Measurements from ENCODE around the gene SLC25A21. TPM values are rescaled to one million over a fixed set of nuclear protein-coding genes. Genes with fewer than 3 reads are reported as not detected.

SLC25A21 gene
- total RNA-seq, 1 experiment from 2014 or later: 1.4 TPM

DNA sequence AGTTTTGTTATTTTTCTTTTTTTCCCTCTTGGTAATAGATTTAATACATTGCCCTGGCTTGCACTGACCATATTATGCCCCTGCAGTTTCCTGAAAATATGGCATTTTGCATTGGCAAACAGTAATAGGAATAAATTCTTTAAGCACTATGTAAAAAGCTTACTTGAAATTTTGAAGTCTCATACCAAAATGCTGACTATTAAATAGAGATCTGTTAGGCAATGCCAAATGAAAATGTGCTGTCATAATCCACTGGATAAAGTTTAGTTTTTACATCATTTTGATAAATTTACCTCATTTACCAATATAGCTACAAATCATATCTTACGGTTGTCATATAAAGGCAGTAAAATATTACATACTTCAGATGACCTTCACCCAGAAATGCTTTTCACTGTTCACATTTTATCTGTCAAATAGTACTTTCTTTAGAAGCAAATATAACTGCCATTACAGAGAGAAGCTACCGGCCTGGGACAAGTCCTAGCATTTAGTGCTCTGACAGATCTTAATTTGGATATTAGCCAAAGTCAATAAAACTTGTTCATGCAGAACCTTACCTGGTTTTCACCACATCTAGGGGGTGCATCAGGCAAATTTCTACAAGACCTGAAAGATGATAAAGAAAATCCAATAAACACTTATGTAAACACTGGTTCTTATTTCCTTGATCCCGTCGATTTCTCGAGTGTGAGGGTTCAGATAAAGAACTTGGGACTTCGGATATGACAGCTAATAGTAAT, 297.8 kb downstream of the SLC25A21 start:
- POLR2A ChIA-PET: interaction anchor here (0.6 to 1.2 kb wide), 5 partner anchors 13 to 1052 kb away, joined by 3 read pairs; no protein-coding TSS in a partner anchor

DNA sequence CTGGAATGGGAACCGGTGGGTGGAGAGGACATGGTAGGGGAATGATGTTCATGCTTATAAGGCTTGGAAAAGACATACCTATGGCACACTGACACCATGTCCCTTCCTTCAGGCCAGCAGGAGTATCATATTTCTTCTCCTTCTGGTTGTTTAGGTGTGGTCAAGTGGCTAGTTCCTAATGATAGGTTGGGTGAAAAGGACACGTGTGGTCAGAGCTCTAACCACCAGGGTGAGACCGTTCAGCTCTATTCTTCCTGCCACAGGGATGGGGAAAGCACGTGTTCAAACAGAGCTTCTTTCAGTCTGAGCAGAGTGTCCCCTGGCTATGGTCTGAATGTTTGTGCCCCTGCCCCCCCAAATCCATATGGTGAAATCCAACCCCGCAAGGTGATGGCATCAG, 301.6 kb downstream of the SLC25A21 start:
- POLR2A ChIA-PET: no interaction called here
- no peak overlapping the region for H3K4me3 Mint-ChIP-seq (ENCODE audit: unreplicated experiment)
- H3K36me3 Mint-ChIP-seq (ENCODE audit: insufficient read depth, unreplicated experiment): no peaks in the 10 kb centered on the region
- H3K4me1 Mint-ChIP-seq (ENCODE audit: insufficient read depth, unreplicated experiment): peaks cover 9% of the 10 kb centered on the region
- no peak overlapping the region for H3K27ac Mint-ChIP-seq (ENCODE audit: low read depth, unreplicated experiment)
- no peak for DNase-seq (ENCODE audit: unreplicated experiment)
- BruUV-seq (replicated peaks): no TSS peak
- no peaks in the 10 kb centered on the region for H3K27me3 Mint-ChIP-seq (ENCODE audit: insufficient read depth, unreplicated experiment)
- no peaks in the 10 kb centered on the region for H3K9me3 Mint-ChIP-seq (ENCODE audit: unreplicated experiment)
- TF ChIP-seq, protein P1, sequence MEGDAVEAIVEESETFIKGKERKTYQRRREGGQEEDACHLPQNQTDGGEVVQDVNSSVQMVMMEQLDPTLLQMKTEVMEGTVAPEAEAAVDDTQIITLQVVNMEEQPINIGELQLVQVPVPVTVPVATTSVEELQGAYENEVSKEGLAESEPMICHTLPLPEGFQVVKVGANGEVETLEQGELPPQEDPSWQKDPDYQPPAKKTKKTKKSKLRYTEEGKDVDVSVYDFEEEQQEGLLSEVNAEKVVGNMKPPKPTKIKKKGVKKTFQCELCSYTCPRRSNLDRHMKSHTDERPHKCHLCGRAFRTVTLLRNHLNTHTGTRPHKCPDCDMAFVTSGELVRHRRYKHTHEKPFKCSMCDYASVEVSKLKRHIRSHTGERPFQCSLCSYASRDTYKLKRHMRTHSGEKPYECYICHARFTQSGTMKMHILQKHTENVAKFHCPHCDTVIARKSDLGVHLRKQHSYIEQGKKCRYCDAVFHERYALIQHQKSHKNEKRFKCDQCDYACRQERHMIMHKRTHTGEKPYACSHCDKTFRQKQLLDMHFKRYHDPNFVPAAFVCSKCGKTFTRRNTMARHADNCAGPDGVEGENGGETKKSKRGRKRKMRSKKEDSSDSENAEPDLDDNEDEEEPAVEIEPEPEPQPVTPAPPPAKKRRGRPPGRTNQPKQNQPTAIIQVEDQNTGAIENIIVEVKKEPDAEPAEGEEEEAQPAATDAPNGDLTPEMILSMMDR (IDR thresholded peaks at IDR 0.05; ENCODE audit: unreplicated experiment): no peak
- intact Hi-C loops (cut with micrococcal nuclease): no loop called here
- CTCF ChIA-PET: interaction anchor here (0.8 kb wide), 1 partner anchor 73 kb away, joined by 4 read pairs; no protein-coding TSS in a partner anchor

More for the DNA sequence above, 297.8 kb downstream of the SLC25A21 start:
- Mint-ChIP-seq H3K9me3 (ENCODE audit: unreplicated experiment) (no peaks in the 10 kb centered on the region), H3K27me3 (ENCODE audit: insufficient read depth, unreplicated experiment) (no peaks in the 10 kb centered on the region), H3K36me3 (ENCODE audit: insufficient read depth, unreplicated experiment) (no peaks in the 10 kb centered on the region), H3K4me1 (ENCODE audit: insufficient read depth, unreplicated experiment) (peaks cover 9% of the 10 kb centered on the region), H3K27ac (ENCODE audit: low read depth, unreplicated experiment) (no peak overlapping the region), H3K4me3 (ENCODE audit: unreplicated experiment) (no peak overlapping the region)
- no TSS peak for BruUV-seq (replicated peaks)
- TF ChIP-seq, protein P1 (IDR thresholded peaks at IDR 0.05; ENCODE audit: unreplicated experiment): no peak
- intact Hi-C loops (cut with micrococcal nuclease): no loop called here
- CTCF ChIA-PET: interaction anchor here (0.6 to 1.4 kb wide), 4 partner anchors 48 to 275 kb away, joined by 3 to 5 read pairs (median 4); no protein-coding TSS in a partner anchor
- DNase-seq (ENCODE audit: unreplicated experiment): peak; percentile 35

DNA sequence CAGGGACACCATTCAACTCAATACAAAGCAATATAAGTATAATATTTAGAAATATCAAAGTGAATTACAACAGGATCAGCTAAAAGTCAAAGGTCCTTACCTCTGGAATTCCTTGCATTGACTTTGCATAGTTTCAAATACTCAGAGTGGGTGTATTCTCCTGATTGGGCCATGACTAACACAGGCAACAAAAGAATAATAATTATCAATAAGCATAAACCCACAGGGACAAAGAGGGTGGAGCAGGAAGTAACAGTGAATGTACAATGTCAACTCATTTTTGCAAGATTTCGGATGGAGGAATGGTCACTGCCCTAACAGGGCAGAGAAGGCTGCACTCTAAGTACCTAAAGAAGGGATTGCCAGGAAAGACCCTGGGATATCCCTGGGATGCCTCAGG, 303.3 kb downstream of the SLC25A21 start:
- DNase-seq (ENCODE audit: unreplicated experiment): no peak
- POLR2A ChIA-PET: no interaction called here
- intact Hi-C loops (cut with micrococcal nuclease): no loop called here

DNA sequence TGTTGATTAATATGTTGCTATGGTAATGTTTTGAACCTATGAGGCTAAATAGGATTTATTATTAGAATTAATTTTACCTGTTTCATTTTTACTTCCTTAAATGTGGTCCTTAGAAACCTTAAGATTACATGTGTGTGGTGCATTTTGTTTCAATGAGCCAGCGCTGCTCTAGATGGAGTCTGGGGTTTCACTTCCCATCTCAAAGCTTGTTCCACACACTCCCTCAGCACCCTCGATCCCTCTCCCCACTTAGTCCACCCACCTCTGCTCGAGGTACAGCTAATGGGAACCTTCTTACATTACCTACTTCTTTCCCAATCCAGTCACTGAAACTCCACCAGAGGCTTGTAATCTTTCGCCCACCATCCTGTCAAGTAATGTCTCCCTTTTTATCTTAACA, 305.5 kb downstream of the SLC25A21 start:
- ChIA-PET POLR2A (no interaction called here), CTCF (no interaction called here)
- no TSS peak for BruUV-seq (replicated peaks)
- Mint-ChIP-seq H3K4me3 (ENCODE audit: unreplicated experiment) (no peak overlapping the region), H3K27ac (ENCODE audit: low read depth, unreplicated experiment) (no peak overlapping the region), H3K4me1 (ENCODE audit: insufficient read depth, unreplicated experiment) (no peaks in the 10 kb centered on the region), H3K27me3 (ENCODE audit: insufficient read depth, unreplicated experiment) (no peaks in the 10 kb centered on the region), H3K36me3 (ENCODE audit: insufficient read depth, unreplicated experiment) (no peaks in the 10 kb centered on the region), H3K9me3 (ENCODE audit: unreplicated experiment) (no peaks in the 10 kb centered on the region)
- intact Hi-C loops (cut with micrococcal nuclease): no loop called here
- no peak for DNase-seq (ENCODE audit: unreplicated experiment)
- TF ChIP-seq, protein P1 (IDR thresholded peaks at IDR 0.05; ENCODE audit: unreplicated experiment): no peak

More for the DNA sequence above, 303.3 kb downstream of the SLC25A21 start:
- CTCF ChIA-PET: no interaction called here
- Mint-ChIP-seq H3K36me3 (ENCODE audit: insufficient read depth, unreplicated experiment) (no peaks in the 10 kb centered on the region), H3K9me3 (ENCODE audit: unreplicated experiment) (no peaks in the 10 kb centered on the region), H3K4me1 (ENCODE audit: insufficient read depth, unreplicated experiment) (peaks cover 1% of the 10 kb centered on the region), H3K27ac (ENCODE audit: low read depth, unreplicated experiment) (no peak overlapping the region), H3K27me3 (ENCODE audit: insufficient read depth, unreplicated experiment) (no peaks in the 10 kb centered on the region), H3K4me3 (ENCODE audit: unreplicated experiment) (no peak overlapping the region)
- TF ChIP-seq, protein P1 (IDR thresholded peaks at IDR 0.05; ENCODE audit: unreplicated experiment): no peak
- BruUV-seq (replicated peaks): no TSS peak

All from MCF 10A (cell line).